Fibroblast of skin of left biceps (primary cell): ENCODE data around the gene SDHB.
A peak's percentile ranks its signal among the peaks of the same experiment; 100 is the strongest.

ENCODE experiments used
- DNase-seq, 2 experiments: peaks; one replicate each; pipeline ENCODE4 v3.0.0-alpha.2; 2013; ENCODE audit warnings: low read depth in 2 of 2

Gene SDHB

GRCh38 chr1:17045634-17046333, 8.0 kb downstream of the SDHB start:
- peak in 1 of 2 experiments; percentile 33 for DNase-seq

GRCh38 chr1:17045150-17045549, 8.7 kb downstream of the SDHB start:
- DNase-seq, result no peak

- DNase-seq, result no peak
These were observed 10.2 kb downstream of the SDHB start for GRCh38 chr1:17043676-17044075.

- no peak for DNase-seq
These were observed 13.7 kb downstream of the SDHB start for GRCh38 chr1:17040135-17040534.

- DNase-seq, result no peak
These were observed 14.3 kb downstream of the SDHB start for GRCh38 chr1:17039522-17039921.

GRCh38 chr1:17033481-17033880, 20.4 kb downstream of the SDHB start:
- no peak for DNase-seq

- DNase-seq, result no peak
These were observed 21.1 kb downstream of the SDHB start for GRCh38 chr1:17032741-17033140.

- no peak for DNase-seq
These were observed 22.4 kb downstream of the SDHB start for GRCh38 chr1:17031436-17031835.

- DNase-seq, result no peak
These were observed 23.6 kb downstream of the SDHB start for GRCh38 chr1:17030206-17030605.

- no peak for DNase-seq
These were observed 25.1 kb downstream of the SDHB start for GRCh38 chr1:17028662-17029188.

GRCh38 chr1:17027900-17028299, 25.9 kb downstream of the SDHB start:
- DNase-seq, result no peak

GRCh38 chr1:17027403-17027802, 26.4 kb downstream of the SDHB start:
- DNase-seq, result no peak

- no peak for DNase-seq
These were observed 29.1 kb downstream of the SDHB start for GRCh38 chr1:17024721-17025120.

GRCh38 chr1:17023573-17023972, 30.3 kb downstream of the SDHB start:
- DNase-seq, result no peak

GRCh38 chr1:17023102-17023501, 30.7 kb downstream of the SDHB start:
- no peak for DNase-seq

- no peak for DNase-seq
These were observed 31.9 kb downstream of the SDHB start for GRCh38 chr1:17021896-17022295.

GRCh38 chr1:17020502-17020901, 33.3 kb downstream of the SDHB start:
- DNase-seq, result no peak

- no peak for DNase-seq
These were observed 35.0 kb downstream of the SDHB start for GRCh38 chr1:17018849-17019248.

- no peak for DNase-seq
These were observed 36.4 kb downstream of the SDHB start for GRCh38 chr1:17017435-17017834.

GRCh38 chr1:17016317-17016661, 37.5 kb downstream of the SDHB start:
- DNase-seq, result no peak

GRCh38 chr1:17014671-17015567, 38.9 kb downstream of the SDHB start:
- no peak for DNase-seq

- DNase-seq, result no peak
These were observed 40.1 kb downstream of the SDHB start for GRCh38 chr1:17013491-17014320.
